GM18499 (cell line): Measurements from ENCODE around the gene DST.

Experiments used
- ATAC-seq: cut with Tn5 transposase; IDR thresholded peaks from one replicate; pipeline ENCODE4 v1.9.1; 2021; ENCODE audit warnings: moderate number of reproducible peaks; ENCODE audit not compliant: insufficient read depth, unreplicated experiment

DST gene

DNA sequence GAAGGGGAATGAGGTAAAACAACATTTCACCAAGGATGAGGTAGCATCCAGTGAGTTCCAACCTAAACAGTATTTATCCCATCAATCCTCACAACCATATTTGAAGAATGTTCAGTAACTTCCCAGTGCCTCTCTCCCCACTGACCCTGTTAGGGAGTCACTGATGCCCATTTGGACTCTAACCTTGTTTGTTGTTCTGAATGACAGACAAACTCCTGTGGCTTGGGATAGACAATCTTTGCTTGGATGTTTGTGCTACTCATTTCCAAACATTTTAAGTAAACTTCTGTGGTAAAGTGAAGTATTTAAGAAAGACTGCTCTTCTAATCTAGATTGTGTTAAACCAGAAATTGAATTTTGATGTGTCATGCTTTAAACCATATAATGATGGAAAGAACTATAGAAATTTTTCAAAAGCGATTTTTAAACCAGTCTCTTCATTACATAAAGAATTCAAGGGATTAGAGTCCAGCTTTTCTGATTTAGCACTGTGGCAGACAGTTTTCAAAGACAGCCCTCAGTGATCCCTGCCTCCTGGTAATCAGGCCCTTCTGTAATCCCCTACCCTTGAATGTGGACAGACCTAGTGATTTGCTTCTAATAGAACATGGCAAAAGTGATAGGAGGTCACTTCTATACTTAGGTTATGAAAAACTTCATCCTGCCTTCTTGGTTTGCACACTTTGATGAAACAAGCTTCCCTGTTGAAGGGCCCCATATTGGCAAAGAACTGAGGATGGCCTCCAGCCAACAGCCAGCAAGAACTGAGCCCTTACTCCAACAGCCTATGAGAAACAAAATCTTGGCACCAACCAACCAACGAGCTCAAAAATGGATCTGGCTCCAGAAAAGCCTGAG is 191.6 kb downstream of the DST start:
- no peak for ATAC-seq

DNA sequence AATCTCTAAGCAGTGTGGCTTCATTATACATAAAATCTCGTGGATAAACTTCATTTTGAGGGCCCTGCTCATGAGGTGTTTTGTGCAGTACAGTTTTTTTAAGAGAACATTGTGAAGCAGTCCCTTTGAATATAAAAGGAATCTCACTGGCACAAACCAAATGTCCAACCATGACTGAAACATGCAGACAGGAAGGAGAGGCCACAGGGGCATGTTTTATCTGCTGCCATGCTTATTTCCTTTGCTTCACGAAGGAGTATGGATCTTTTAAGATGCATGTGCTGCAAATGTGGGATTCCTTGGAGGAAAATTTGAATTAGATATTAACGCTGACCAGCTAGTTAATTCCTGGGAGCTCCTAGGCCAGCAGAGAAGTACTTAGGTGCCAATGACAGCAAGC is 192.3 kb downstream of the DST start:
- ATAC-seq = no peak

DNA sequence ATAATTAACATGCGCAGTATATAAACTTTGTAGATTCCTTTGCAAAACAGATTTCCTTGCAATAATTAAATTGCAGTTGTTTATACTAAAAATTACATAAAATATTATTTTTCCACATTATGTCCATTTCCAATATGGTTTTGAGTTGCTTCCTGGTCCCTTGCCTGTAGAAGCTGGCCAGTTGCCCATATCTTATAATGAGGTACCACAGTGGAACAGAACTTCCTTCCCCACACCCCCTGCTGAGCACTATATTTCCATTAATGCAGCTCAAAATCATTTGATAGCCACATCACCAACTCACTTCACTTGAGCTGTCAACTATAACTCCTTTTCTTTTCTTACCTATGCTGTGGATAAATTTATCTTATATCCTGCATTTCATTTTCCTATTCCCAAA is 194.6 kb downstream of the DST start:
- no peak for ATAC-seq

DNA sequence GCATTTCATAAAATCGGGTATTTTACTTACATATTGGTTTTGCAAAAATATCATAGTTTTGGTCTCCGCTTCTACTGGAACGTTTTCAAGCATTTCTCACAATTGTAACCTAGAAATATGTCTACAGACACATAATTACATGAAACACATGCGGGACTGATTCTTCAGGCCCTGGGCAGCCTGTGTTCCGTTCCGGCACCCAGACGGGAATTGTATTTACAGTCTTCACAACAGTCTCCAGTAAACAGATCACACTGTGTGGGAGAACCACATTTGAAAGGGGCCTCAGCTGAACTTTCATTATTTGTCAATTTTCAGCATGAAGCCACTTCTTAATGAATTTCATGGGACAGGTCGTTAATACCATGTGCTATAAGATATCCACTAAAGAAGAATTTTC is 196.9 kb downstream of the DST start:
- no peak for ATAC-seq

DNA sequence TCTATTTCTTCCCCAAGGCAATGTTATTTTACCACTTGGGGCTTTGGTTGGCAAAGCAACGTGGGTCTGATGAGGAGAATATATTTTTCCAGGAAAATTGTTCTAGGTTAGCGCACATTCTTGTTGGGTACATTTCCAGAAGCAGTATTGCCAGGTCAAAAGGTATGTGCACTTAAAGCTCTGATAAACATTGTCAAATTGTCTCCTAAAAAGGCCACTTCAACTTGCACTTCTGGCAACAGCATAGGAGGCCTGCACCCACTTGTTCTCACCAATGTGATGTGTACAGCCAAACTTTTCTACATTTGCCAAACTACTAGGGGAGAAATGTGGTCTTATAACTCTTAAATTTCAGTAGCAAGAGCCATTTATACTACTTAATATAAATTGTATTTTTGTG is 197.8 kb downstream of the DST start:
- ATAC-seq = no peak

DNA sequence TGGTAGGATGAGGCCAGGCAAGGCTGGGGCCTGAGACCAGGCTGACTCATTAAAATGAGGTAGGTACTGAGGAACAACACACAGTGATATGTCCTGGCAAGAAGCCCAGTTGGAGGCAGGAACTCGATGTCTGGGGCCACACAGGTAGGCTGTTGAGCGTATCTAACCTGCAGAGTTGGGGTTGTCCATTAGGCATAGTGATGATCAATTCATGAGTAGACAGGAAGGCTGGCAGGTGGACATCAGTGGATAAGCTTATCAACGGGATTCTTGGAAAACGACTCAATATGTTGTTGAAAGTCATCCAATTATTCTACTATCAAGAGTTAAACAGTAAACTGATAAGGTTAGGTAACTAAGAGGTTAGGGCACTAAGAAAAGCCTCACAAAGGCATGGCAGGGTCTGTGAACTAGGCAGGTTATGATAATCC is 202.1 kb downstream of the DST start:
- no peak for ATAC-seq

DNA sequence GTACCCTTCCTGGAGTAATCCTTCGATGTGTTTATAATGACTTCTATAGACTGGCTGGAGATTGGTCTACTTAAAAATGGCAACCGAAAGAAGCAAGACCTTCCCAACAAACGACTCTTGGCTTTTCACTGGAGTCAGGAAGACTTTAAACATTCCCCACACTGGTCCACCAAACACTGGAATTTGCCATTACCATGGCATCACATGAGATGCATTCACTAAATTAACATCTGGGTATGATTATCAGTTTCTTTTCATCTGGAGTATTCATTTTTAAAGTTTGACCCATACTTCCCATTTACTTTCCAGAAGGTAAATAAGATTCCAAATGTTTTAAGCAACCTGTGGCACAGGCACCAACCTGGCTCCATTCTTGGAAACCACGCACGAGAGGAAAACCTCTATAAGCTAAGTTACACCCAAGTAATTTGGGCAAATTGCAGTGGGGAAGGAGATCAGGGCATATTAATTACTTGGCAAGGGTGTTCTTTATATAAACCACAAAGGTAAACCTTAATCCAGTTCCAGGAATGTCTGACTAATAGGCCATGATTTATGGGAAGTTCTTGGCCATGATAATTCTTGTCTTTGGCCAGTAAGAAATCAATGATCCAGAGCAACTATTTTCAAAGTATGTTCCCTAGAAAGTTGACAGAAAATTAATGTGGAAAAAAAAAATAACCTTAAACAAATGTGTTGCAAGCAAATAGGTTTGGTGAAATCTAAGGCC is 205.4 kb downstream of the DST start:
- ATAC-seq = no peak

DNA sequence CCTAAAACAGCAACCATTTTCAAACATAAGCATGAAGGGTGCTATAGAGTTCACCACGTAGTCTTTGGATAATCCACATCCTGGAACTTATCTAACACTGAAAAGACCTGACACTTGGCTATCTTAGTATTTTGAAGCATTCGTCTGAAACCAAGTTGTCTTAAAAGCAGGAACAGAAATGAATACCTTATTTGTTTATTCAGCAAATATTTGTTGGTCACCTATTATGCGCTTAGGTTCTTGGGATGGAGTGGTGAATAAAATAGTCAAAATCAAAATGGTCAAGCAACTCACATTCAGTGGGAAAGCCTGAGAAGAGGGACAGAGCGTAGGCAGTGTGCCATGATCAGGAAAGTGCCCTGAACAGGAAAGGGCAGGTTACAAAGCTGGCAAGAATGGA is 206.9 kb downstream of the DST start:
- no peak for ATAC-seq

DNA sequence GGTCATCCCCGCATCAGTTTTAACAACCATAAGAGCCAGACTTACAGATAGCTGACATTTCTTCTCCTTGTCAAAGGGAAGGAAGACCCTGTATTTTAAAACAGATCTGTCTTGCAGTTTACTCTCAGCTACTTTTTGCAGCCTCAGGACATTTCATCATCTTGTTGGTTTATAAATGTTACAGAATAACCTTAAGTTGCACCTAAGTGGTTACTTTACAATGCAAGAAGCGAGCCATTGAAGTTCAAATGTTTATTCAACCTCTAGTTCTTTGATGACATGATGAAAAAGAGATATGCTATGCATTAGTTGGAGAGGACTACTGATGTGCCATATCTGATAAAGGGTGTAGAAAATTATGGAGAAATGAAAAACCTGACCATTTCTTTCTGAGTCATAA is 207.4 kb downstream of the DST start:
- no peak for ATAC-seq

DNA sequence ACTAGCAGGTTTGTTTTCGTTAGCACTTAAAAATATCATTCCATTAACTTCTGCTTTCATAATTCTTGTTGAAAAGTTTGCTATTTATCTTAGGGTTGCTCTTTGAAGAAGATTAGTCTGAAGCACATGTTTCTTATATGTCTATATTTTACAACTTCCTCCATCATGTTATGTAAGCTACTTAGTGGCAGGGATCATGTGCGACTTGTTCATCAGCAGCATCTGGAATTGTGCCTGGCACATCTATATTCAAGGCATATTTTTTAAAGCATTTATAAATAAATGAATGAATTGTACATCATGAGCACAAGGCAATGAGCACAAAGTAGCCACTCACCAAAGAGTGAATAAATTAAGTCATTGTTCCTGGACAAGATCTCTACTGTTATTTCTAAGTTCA is 208.1 kb downstream of the DST start:
- ATAC-seq = no peak

DNA sequence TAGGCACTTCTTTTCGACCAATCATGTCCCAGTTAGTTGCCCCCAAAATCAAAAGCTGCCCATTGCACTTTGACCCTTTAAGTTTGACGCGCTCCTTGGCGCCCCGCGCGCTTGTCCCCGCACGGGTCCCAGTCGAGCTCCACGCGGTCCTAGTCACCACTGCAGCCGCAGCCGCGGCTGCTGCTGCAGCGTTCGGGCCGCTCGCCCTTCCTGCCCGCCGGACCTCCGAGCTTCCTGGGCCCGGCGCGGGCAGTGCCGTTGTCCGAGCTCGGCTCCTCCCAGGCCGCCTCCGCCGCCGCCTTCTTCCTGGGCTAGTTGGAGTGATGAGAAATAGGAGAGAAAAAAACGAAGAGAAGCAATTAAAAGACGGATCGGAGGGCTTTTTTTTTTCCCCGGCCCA is 209.6 kb downstream of the DST start:
- no peak for ATAC-seq

DNA sequence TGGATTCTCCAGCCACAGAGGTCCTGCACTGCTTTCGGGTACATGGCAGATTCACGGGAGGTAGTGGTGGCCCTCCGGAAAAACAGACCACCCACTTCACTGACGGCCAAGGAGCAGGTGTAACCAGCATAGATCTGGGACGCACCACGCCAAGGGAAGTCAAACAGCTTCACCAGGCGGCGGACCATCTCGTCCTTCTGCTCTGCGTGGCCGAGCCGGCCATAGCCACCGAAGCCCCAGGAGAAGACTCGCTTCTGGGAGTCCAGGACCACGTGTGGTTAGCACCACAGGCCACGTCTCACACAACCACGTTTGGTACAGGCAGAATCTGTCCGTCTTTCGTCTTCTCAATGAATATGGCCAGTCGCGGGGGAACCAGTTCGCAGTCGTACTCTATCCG is 210.5 kb downstream of the DST start:
- ATAC-seq = no peak

DNA sequence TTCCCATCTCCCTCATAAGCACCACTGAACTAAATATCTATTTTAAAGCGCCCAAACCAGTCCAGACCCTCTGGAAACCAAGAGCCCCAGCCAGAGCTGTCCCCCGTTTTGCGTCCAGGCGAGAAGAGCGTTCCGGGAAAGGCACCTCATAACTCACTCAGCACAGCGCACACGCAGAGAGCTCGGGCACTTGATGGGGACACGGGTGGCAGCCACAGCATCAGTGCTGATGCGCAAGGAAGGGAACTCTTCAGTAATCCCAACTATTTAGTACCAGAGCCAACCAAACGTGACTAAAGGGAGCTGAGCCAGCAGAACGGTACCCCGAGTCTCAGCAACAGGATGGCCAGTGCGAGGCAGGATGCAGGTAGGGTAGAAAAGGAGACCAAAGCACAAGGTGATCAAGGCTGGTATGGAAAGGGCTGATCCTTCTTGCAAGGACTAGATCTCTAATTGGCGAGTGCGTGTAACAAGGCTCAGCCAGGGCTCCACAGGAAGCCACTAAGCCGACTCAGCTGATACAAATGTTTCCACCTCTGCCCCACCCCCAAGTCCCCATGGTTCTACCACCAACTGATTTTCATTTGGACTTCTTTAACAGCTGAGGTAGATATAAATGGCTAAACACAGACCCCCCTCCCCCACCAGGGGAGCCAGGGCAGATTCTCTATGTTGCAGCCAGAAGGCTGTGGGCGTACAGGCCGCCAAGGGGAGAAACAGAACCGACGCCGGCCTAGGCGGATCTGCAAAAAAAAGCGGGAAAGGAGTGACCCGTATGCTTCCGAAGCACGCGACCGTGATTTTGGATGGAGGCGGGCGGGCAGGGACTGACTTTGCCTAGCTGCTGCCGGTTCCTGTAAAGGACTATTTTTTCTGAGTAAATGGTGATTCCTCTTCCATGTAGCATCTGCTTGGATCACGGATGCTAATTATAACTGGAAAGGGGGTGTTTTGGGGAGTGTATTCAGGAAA is 211.8 kb downstream of the DST start:
- ATAC-seq = no peak

DNA sequence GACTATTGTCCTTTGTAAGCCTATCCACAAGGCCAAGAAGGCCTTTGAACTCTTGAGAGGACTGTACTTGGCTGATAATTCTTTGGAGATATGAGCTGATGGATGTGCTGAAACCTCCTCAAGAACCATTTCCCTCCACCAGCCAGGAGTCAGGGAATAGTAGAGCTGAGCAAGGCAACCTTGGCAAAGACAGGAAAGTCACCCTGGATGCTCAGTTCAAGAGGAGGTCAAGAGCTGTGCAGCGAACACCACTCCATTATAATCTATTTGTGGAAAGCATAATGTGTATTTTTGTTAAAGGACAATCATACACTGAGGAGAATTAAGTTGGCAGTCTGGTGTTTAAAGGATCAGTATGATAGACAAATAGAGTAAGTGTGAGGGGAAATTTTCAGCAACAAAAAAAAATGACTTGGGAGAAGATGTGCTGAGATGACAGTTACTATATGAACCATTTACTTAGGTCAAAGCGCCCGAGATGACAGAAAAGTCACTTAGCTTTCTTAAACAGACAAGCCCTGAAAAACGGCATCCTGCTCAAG is 218.1 kb downstream of the DST start:
- ATAC-seq = no peak

DNA sequence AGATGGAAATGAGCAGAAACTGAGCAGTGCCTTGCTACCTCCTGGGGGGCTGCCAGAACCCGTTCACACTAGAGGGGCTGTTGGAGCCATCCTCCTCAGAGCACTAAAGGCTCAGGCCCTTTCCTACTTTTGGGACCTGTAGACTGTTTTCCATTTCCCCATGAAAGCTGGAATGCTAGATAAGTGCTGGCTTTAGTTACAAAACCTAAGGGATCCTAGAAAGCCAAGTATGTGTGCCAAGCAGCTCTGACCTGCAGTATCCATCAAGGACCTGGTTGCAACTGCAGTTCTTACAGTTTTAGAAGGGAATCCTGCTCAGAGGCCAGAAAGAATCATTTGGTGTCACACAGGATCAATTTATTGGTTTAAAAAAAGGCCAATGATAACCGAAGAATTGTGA is 218.6 kb downstream of the DST start:
- ATAC-seq = no peak

DNA sequence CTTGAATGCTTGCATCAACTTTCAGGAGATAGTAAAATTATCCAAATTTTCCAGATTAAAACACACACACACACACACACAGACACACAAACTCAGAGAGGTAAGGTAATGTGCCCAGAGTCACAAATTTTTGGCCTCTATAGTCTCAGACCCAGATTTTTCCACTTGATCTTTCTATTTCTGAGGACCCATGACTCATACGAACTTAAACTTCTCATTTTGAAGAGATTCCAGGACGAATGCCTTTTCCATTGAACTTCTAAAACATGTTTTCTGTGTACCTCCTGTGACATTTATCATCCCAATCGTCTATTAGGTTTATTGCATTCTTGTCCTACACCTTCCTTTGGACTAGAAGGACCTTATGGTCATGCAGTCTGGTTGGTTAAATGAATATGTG is 222.4 kb downstream of the DST start:
- ATAC-seq = no peak

DNA sequence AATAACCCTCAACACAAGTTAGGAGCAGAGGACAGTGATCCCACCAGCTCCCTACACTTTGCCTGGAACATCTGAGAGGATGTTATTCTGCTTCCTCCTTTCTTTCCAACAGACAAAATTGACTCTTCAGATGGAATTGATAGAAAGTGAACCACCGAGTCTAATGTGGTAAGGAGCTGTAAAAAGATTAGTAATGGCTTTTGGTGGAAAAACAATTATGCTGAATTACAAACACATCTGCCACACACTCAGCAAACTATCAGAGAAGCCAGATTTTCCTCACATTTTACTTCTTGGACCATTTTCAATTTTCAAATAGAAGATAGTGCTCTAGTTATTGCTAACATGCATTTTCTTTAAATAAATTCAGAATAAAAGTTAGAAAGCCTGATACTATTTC is 223.5 kb downstream of the DST start:
- no peak for ATAC-seq

DNA sequence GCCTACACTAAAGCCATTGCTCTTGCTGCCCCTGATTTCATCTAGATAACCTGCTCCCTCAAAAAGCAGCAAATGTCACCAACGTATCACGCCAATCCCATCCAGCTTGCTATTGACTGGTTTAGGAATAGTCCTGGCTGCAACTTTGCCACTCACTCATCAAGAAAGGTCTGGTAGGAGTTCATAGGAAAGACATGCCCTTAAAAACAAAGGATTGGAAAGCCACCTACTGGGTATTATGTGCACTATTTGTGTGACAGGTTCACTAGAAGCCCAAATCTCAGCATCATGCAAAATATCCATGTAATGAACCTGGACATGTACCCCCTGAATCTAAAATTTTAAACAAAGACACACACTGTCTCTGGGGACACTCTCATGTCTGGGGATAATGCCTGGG is 224.9 kb downstream of the DST start:
- ATAC-seq = no peak

DNA sequence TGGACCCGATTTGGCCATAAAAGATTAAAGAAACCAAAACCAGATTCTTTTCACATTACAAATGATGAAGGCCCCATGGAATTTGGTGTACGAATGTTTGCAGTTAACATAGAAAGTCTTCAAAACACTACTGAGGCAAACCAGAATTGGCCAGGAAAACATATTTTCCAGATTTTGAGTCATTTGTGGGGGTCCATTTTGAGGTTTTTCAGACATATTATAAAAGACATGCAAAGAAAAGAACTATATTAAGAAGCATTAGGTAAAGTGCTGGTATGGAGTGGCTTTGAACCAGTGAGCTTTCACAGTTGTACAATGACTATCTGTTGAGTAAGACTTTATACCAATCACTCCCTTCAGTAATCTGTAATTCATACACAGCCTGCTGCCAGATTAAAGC is 226.4 kb downstream of the DST start:
- no peak for ATAC-seq

DNA sequence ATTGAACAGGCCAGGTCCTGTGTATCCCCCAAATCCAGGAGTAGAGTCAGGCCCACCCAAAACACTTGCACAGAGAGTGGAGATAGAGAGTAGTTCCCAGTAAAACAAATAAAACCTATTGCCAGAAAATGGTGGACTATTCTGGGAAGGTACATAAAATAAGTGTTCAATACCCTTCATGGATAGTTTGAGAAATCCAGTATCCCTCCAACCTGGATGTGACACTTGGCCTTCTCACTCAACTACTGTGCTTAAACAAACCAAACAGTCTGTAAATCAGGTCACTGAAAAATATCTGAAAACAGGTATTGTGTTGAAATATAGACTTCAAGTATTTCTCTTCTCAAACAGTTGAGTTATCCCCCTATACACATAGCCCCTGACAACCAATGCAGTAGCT is 233.7 kb downstream of the DST start:
- no peak for ATAC-seq
